IPS-NIHi11 (cell line): Measurements from ENCODE around the gene ZNF680.
A peak's percentile ranks its signal among the peaks of the same experiment; 100 is the strongest.

Experiments
- DNase-seq: peaks from one replicate; pipeline ENCODE4 v3.0.0; 2012; ENCODE audit warnings: mixed read lengths, low spot score

The ZNF680 gene

DNA sequence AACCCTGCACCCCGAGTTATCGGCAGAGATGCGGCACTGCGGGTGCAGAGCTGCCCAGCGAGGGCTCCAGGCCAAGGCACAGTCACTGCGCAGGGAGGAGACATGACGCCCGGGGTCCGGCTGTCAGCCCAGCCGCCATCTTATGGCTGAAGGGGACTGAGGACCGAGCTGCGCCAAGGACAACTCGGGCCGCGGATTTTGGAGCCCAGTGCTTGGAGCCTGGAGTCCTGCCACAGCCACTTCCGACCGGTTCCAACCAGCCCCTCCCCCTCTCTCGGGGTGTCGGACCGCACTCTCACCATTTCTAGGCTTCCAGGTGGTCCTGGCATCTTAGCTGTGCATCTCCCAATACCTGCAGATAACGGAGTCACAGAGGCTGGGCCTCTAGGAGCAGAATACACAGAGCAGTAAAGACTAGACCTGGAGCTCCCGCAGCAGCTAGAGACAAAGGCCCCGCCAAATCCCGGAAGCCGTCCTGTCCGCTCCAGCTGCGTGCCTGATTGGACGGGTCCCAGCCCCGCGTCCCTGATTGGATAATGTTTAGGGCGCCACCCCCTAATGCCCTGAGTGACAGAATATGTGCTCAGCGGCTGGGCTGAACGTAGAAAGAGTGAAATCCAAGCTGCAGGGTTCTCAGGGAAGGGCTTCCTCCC, at the start of gene ZNF680:
TSS of gene ZNF680 (minus strand) at position 446 of the 653 bp plus-strand sequence. CDS start at position 329, 117 bp downstream.
- DNase-seq, result peak; percentile 89

DNA sequence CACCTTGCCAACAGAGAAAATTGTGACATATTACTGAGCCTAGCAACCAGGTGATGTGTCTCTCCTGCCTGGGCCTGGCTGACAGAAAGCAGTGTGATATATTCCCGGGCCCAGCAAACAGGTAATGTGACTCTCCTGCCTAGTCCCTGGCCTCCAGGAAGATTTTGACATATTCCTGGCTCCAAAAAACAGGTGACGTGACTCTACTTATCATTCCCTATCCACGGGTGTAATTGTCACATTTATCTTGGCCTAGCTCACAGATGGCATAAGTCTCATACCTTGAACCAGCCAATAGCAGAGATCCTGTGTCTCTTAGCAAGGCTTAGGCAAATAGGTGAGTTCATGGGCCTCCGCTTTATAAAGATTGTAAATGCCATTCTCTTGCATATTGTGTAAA, 49.6 kb upstream of the ZNF680 start:
- no peak for DNase-seq

DNA sequence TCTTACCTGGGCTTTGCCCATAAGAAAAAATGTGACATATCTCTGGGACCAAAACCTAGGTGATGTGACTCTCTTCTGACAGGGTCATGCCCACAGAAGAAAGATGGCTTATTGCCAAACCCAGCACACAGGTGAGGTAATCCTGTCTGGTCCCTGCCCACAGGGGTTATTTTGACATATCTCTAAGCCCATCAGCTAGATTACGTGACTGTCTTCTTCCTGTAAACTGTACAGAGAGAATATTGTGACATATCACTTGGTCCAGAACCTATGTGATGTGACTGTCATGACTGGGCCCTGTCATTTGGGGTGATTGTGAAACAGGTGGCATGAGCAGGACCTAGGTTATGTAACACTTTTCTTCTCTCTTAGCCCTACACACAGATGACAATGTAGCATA, 48.8 kb upstream of the ZNF680 start:
- no peak for DNase-seq

DNA sequence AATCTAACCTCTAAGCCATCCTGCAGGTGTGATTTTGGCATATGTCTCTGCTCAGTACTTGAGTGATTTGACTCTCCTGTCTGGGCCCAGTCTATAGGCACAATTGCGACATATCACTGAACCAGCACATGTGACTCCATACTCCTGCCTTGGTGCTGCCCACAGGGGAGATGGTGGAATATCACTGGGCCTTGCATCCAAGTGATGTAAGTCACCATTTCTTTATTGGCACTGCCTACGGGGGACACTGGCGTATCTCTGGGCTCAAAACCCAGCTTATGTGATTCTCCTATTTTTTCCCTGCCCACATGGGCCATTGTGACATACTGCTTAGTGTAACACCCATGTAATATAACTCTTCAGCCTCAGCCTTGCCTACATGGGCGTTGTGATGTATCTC, 48.1 kb upstream of the ZNF680 start:
- no peak for DNase-seq

DNA sequence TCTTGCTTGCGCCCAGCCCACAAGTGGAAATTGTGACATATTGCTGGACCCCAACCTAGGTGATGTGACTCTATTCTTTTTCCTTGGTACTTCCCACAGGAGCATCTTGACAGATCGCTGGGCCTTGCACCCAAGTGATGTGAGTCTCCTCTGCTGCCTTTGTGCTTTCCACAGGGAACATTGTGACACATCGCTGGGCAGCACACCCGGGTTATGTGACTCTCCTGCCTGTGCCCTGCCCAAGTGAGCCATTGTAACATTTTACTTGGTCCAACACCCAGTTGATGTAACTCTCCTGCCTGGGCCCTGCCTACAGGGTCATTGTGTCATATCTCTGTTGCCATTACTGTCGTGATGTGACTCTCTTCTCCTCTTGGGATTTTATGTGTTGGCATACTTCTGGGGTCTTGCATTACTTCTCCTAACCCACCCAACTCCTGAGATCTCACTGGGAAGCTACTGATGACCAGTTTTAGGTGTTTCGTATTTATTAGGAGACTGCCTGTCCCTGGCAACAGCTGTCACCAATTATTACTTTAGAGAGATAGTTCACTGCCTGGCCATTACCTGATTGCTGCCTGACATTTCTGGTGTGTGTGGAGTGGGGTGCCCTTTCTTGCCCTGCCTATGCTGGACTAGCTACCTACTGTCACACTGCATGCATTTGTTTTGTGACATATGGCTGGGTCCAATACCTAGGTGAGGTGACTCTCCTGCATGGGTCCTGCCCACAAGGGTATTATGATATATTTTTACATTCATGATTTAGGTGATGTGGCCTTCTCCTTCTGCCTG, 45.4 kb upstream of the ZNF680 start:
- DNase-seq, result no peak

DNA sequence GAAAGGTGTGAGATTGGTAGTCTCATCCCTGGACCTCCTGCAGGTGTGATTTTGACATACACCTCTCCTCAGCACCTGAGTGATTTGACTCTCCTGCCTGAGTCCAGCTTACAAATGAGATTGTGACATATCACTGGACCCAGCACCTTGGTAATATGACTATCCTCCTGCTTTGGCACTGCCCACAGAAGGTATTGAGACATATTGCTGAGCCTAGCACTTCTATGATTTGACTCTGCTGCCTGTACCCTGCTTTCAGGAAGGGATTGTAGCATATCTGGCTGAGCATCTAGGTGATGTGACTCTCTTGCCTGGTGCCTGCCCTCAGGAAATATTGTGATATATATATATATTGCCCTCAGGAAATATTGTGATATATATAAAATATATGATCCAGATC, 43.5 kb upstream of the ZNF680 start:
- no peak for DNase-seq

DNA sequence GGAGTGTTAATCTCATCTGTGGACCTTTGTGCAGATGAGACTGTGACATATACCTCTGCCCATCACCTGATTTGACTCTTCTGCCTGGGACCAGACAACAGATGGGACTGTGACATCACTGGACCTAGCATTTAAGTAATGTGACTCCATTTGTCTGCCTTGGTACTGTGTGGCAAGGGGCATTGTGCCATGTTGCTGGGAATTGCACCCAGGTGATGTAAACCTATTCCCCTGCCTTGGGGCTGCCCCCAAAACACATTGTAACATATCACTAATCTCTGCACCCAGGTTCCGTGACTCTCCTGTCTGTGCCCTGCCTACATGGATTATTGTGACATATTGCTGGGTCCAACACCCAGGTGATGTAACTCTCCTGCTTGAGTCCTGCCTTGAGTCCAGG, 40.4 kb upstream of the ZNF680 start:
- no peak for DNase-seq

DNA sequence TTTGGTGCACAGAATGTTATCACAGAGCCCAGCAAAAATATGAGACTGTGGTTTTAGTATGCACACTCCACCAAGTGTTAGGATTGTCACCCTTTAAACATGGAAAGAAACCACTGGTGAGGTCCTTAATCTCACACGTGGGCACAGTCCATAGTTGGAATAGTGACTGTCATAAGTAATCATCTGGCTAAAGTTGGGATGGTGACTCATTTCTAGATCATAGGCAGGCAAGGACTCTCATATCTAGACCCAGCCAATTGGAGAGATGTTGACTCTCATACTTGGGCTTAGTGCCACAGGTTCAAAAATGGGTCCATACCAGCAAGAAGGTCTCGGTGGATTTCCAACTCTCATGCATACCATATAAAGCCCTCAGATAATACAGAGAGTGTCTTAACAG, 39.6 kb upstream of the ZNF680 start:
- no peak for DNase-seq

DNA sequence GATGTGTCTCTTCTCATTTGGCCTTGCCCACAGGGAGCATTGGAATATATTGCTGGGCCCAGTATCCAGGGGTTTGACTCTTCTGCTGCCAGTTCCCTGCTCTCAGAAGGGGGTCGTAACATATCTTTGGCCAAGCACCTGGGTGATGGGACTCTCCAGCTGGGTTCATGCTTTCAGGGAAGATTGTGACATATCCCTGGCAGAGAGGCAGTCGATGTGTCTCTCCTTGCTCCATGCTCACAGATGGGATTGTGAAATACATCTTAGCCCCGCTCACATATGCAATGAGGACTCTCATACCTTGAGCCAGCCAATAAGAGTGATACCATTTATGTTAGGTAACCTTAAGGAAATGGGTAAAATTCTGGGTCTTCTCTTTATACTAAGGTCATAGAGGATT, 39.2 kb upstream of the ZNF680 start:
- no peak for DNase-seq

DNA sequence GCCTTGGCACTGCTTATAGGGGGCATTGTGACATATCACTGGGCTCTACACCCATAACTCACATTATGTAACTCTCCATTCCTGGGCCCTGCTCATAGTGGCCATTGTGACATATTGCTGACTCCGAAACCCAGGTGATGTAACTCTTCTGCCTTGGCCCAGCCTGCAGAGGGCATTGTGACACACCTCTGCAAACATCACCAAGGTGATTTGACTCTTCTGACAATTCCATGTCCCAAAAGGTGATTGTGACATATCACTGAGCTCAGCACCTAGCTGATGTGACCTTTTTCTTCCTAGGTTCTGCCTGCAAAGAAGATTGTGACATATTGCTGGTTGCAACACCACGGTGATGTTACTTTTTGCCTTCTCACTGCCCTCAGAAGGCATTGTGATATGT, 36.5 kb upstream of the ZNF680 start:
- DNase-seq, result no peak

DNA sequence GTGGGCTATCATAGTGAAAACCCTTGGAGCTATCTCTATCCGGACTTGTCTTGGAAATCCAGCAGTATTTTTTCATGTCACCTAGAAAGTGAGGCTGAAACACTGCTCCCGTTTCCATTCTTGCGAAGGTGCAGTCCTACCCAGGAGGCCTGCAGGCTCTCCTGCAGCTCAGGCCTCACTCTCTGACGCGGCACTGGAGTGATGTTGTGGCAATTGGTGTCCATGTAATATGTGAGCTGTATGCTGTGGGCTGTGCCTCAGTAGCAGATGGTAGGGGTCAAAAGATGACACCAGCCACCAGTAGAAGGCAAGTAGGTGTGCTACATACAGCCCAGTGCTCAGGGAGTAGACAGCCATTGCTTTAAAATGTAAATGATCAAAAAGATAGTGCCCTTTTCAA, 28.1 kb upstream of the ZNF680 start:
- no peak for DNase-seq

DNA sequence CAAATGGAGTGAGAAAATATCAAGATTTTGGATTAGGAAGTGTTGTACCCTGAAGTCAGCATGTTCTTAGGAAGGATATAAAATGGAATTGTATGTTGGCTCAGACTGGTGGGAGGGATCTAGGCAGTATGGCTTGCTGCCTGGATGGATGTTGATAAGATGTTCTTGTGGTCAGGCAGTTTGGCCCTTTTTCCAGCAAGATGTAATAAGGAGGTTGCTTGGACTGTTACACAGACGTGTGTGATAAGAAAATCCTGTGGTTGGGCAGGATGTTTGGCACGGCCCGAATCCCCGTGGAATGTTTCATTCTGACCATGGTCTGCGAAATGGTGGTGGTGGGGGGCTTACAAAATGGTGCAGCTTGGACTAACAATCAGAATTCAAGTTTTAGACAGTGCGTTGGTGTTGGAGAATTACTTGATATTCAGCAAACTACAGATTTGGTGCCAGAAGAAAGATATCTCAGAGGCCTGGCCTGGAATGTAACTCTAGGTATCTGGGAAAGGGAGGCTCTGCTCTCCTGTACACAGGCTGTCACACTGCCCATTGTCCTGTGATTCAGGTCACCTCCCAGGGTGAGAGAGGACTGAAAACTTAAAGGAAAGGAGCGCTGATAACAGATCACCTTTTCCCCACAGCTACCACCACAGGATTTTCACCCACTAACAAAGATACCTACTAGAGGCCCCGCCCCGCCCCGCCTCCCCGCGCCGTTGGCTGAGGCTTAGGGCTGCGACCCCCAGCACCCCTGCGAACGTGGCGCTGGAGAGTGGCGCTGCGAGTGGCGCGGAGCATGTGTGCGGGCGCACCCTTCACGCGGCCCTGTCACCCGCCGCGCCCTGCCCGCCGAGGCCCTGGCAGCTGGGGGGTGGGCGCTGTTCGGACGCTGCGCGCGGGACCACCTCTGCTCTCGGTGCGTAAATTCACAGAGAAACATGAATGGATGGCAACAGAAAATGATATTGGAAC, 19.3 kb upstream of the ZNF680 start:
- no peak for DNase-seq

DNA sequence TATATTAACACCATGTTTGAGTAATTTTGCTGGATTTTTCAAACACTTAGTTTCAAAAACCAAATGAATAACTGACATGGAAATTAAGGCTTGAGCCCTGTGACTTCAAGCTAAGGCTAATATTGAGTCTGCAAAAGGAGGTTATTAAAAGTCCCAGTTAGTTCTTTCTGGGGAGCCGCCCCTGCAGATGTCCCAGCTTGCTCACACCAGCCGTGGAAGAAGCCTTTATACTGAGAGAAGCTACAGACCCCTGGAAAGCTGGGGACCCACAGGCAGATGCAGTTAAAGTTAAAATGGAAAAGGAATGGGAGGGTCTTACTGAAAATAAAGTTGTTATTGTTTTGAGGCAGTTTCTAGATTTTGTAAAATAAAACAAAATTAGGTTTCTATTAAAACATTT, 18.5 kb upstream of the ZNF680 start:
- no peak for DNase-seq

DNA sequence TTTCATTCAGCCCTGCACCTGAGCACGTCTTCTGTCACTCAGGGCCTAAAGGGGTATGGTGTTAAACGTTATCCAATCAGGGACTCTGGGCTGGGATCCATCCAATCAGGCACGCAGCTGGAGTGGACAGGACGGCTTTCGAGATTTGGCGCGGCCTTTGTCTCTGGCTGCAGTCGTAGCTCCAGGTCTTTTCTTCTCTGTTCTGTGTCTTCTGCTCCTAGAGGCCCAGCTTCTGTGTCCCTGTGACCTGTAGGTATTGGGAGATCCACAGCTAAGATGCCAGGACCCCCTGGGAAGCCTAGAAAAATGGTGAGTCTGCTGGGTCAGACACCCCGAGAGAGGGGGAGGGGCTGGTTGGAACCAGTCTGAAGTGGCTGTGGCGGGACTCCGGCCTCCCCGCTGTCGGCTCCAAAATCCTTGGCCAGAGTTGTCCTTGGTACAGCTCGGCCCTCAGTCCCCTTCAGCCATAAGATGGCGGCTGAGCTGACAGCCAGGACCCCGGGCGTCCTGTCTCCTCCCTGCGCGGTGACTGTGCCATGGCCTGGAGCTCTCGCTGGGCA, 11.7 kb upstream of the ZNF680 start:
- DNase-seq, result peak; percentile 74

DNA sequence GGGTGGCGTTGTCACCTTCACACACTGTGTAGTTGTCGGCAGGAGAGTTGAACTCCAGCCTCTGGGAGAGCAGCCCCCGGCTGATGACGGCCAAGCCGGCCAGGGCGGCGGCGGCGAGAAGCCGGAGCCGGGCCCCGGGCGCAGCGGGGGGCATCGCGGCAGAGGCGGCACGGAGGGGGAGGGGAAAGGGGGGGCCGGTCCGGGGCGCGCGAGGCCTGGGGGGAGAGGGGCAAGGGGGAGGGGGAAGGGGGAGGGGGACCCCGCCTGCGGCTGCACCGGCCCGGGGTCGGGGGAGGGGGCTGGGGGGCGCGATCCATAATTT, 7.4 kb upstream of the ZNF680 start:
- peak; percentile 23 for DNase-seq

DNA sequence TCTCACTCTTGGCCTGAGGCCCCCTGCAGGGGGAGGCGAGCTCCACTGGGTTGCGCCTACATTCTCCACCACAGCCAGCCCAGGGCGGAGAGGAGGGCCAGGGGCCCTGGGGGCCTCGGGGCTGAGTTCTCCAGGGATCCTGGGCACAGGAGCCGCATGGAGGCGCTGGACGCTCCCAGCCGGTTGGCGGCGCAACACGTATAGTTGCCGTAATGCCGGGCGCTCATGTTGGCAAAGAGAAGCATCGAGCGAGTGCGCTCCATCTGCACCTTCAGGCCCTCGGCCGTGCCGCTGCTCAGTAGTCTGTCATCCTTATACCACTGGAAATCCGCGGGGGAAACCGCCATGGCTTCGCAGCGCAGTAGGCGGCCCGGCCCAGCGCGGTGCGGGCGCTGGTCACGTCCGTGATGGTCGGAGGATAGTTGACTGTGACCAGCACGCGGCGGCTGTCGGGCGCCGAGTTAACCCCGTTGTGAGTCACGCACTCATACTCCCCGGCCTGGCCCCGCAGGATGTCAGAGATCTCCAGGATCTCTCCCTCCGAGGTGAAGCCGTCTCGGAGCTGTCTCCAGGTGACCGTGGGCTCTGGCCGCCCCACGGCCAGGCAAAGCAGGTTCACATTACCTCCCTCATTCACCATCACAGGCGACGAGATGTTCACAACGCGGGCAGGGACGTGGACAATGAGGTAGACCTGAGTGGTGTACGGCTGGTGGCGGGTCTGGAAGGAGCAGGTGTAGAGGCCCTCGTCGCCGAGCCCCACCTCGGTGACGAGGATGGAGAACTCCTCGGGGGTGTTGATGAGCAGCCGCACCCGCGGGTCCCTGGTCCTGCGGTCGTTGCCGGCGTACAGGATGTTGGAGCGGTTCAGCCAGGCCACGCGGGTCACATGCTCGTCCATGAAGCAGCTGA, 6.8 kb upstream of the ZNF680 start:
- peak; percentile 42 for DNase-seq

DNA sequence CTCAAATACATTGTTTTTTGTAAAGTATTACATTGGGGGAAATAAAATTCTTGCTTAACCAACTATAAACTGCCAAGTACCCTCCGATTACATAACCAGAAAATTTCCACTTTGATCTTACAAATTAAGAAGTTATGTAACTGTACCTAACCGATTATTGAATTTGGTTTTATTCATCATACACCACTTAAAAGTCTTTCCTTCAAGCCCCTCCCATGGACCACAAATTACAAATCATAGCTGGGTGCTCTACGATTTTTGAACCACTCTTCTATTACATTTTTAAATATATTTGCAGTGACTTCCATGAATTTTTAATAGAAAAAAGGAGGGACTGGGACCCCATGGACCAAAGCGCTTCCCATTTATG, 630 bp downstream of the ZNF680 start:
- no peak for DNase-seq

DNA sequence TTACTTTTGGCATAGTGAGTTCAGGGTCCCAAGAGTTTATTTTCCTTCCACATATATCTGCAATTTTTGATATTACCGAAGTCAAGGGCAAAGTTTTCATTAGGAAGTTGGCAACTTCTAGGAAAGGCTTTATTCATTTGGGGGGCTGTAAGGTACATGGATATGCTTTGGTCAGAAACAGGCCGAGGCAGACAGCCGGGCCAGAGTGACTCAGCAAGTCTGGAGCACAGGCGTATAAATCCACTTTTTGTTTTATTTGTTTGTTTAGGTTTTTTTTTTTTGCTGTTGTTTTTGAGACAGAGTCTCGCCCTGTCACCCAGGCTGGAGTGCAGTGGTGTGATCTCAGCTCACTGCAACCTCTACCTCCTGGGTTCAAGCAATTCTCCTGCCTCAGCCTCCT, 3.7 kb downstream of the ZNF680 start:
- DNase-seq, result no peak

DNA sequence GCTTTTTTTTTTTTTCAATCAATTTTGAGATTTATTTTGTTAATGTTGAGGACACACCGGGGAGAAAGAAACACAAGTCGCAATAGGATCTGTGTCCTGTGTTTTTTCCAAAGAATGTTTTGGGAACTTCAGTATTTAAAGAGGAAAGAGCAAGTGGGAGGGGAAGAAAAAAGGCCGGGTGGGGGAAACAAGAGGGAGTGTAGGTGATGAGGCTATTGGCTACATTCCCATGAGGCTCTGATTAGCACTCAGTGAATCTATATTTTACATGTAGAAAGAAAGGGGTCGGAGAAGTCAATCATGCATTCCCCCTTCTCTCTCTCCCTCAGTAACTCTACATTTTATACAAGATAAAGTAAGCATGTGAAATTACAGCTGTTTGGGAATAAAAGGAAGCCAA, 4.1 kb downstream of the ZNF680 start:
- DNase-seq, result no peak

DNA sequence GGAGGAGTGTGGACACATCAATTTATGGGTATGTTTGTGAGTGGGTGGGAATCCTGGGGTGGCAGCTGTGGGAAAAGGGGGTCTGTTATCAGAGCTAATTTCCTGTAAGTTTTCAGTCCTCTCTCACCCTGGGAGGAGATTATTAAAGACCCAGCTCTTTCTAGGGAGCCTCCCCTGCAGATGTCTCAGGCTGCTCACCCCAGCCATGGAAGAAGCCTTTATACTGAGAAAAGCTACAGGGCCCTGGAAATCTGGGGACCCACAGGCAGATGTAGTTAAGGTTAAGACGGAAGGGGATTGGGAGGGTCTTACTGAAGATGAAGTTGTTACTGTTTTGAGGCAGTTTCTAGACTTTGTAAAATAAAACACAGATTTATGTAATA, 4.6 kb downstream of the ZNF680 start:
- DNase-seq, result no peak

DNA sequence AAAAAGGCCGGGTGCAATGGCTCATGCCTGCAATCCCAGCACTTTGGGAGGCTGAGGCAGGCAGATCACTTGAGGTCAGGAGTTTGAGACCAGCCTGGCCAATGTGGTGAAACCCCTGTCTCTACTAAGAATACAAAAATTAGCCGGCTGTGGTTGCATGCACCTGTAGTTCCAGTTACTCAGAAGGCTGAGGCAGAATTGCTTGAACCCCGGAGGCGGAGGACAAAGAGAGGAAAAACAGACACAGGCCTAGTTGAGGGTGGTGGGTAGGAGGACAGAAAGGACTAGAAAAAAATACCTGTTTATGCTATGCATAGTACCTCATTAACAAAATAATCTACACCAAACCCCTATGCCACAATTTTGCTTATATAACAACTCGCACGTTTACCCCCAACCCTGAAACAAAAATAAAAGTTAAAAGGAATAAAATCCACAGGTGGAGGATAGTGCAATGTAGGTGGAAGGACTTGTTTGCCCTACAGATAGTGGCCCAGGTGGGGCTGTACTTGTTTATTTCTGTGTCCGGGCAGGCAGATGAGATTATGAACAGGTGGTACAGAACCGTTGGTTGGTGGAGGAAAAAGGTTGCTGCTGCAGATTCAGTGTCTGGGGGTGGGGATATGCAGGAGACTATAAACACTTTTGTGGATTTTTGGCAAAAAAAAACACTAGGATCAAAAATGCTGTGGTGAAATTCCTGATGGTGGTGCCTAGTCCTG, 5.1 kb downstream of the ZNF680 start:
- no peak for DNase-seq
